ENCODE data around the gene RBM44. TPM values are rescaled to one million over a fixed set of nuclear protein-coding genes. Genes with fewer than 3 reads are reported as not detected.

Gene RBM44
- total and polyA plus RNA-seq, 2 experiments from 2014 or later, result 0.53 to 0.76 TPM

DNA sequence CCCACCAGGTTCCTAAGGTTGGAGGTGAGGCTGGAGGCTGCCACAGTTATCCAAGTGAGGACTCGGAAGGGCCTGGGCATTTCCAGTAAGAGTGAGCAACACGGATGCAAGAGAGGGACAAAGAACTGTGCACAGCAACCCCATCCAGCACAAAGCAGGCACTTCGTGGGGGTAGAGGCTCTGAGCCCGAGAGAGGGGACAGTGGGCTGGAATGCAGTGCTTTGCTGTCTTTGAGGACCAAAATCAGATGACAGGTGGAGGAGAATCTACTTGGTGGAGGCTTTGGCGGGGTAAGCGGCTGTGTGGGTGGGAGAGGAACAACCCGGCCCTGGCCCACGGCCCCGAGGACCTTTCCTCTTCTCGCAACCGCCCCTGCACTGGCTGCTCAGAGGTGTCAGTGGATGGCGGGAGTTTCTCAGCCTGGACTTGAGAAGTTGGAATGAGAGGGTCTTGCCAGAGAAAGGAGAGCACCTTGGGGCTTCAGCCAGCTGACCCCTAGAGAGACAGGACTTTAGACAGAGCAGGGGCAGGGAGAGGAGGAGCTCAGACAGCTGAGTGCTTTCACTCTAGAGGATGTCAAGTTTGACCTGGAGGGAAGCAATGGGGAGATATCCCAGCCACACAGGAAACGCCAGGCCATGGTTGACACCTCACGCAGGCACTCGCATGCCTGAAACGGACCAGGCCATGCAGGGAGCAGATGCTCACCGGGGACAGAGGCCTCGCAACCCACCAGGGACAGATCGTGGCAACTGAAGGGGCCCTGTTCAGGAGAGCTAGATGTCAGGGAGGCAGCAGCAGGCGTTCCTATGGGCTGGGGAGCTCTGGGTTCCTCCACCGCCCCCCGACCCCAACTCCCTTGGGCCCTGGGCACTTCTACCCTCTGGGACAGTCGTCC lies 72.4 kb downstream of the RBM44 start:
- no peaks in the 10 kb centered on the region for H3K9me3 ChIP-seq (ENCODE audit: low read depth)
- H3K36me3 ChIP-seq (replicated peaks; ENCODE audit: insufficient read depth, low read depth), result no peaks in the 10 kb centered on the region
- H3K79me2 ChIP-seq, result peaks cover 72% of the 10 kb centered on the region
- H3K9me2 ChIP-seq (replicated peaks; ENCODE audit: insufficient read depth), result no peaks in the 10 kb centered on the region
- no peaks in the 10 kb centered on the region for H3K27me3 ChIP-seq
- no peak overlapping the region for H2AFZ ChIP-seq
- WGBS (ENCODE audit: low lambda C conversion rate, missing lambda C conversion rate), result 90% methylated on average over 23 of the region's 23 CpGs
- H3K27ac ChIP-seq, result no peak overlapping the region
- no peak overlapping the region for H3K4me3 ChIP-seq
- H4K20me1 ChIP-seq (ENCODE audit: insufficient read depth, poor library complexity, severe bottlenecking), result peaks cover 14% of the 10 kb centered on the region
- DNase-seq (ENCODE audit: low spot score), result peak; percentile 2
- H3K4me2 ChIP-seq, result no peak overlapping the region
- H3K4me1 ChIP-seq (ENCODE audit: insufficient read depth), result peaks cover 10% of the 10 kb centered on the region
- TF ChIP-seq EZH2phosphoT487 (IDR thresholded peaks at IDR 0.05; ENCODE audit: low read depth, severe bottlenecking, unreplicated experiment) (no peak), EZH2 (IDR thresholded peaks at IDR 0.05; ENCODE audit: borderline replicate concordance) (no peak)
- TF ChIP-seq, protein P1, sequence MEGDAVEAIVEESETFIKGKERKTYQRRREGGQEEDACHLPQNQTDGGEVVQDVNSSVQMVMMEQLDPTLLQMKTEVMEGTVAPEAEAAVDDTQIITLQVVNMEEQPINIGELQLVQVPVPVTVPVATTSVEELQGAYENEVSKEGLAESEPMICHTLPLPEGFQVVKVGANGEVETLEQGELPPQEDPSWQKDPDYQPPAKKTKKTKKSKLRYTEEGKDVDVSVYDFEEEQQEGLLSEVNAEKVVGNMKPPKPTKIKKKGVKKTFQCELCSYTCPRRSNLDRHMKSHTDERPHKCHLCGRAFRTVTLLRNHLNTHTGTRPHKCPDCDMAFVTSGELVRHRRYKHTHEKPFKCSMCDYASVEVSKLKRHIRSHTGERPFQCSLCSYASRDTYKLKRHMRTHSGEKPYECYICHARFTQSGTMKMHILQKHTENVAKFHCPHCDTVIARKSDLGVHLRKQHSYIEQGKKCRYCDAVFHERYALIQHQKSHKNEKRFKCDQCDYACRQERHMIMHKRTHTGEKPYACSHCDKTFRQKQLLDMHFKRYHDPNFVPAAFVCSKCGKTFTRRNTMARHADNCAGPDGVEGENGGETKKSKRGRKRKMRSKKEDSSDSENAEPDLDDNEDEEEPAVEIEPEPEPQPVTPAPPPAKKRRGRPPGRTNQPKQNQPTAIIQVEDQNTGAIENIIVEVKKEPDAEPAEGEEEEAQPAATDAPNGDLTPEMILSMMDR (IDR thresholded peaks at IDR 0.05; ENCODE audit: poor library complexity), result no peak

DNA sequence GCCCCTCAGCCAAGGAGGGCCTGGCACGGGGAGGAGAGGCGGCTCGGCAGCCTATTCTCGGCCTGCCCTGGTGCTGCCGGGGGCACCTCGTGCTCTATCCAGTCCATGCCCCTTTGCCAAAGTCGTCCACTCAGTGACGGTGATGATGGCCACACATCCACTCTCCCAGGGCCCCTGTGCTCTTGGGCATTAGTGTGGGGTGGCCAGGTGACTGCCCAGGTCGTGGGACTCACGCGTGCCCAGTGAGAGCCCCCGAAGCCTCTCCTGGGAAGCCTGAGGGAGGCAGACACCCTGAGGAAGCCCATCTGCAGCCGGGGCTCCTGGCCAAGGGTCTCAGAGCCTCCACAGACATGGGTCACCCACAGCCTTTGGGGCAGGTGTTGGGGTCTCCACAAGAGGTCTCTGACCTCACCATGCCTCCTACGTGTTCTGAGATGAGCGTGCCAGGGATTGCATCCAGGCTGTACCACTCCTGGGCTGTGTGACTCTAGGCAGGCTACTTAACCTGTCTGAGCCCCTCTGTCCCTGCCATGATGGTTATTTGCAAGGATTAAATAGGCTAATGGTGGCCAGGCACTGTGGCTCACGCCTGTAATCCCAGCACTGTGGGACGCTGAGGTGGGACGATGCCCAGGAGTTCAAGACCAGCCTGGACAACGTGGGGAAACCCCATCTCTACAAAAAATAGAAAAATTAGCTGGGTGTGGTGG lies 73.8 kb downstream of the RBM44 start:
- no peak overlapping the region for H3K27ac ChIP-seq
- H3K36me3 ChIP-seq (replicated peaks; ENCODE audit: insufficient read depth, low read depth), result no peaks in the 10 kb centered on the region
- no peak overlapping the region for H3K4me3 ChIP-seq
- no peaks in the 10 kb centered on the region for H3K27me3 ChIP-seq
- H3K9me2 ChIP-seq (replicated peaks; ENCODE audit: insufficient read depth), result no peaks in the 10 kb centered on the region
- peaks cover 63% of the 10 kb centered on the region for H3K79me2 ChIP-seq
- H3K9me3 ChIP-seq (ENCODE audit: low read depth), result no peaks in the 10 kb centered on the region
- H3K4me2 ChIP-seq, result no peak overlapping the region
- no peak overlapping the region for H2AFZ ChIP-seq
- peaks cover 4% of the 10 kb centered on the region for H3K4me1 ChIP-seq (ENCODE audit: insufficient read depth)
- WGBS (ENCODE audit: low lambda C conversion rate, missing lambda C conversion rate), result 94% methylated on average over 19 of the region's 19 CpGs
- peaks cover 16% of the 10 kb centered on the region for H4K20me1 ChIP-seq (ENCODE audit: insufficient read depth, poor library complexity, severe bottlenecking)
- TF ChIP-seq, protein P1 (IDR thresholded peaks at IDR 0.05; ENCODE audit: poor library complexity), result no peak
- TF ChIP-seq EZH2 (IDR thresholded peaks at IDR 0.05; ENCODE audit: borderline replicate concordance) (no peak), EZH2phosphoT487 (IDR thresholded peaks at IDR 0.05; ENCODE audit: low read depth, severe bottlenecking, unreplicated experiment) (no peak)
- DNase-seq (ENCODE audit: low spot score), result peak; percentile 2

DNA sequence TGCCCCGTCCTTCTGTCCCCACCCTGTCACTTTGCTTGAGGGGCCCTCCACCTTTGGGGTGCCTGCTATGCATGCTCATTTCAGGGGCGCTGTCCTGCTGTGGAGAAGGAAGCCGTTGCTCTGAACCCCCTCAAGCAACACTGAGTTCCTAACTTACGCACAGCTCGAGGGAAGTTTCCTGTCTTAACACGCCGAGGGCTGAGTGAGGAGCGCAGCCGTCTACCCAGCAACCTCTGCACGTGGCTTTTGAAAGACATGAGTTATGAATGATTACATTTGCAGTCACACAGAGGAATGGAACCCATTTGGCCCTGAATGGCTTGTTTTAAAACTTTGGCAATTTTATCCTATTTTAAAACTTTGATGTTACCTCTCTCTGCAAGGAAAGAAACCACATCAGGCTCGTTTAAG lies 74.8 kb downstream of the RBM44 start:
- WGBS (ENCODE audit: low lambda C conversion rate, missing lambda C conversion rate), result 73% methylated on average over 11 of the region's 11 CpGs
- DNase-seq (ENCODE audit: low spot score), result peak; percentile 5
- Histone ChIP-seq H3K36me3 (replicated peaks; ENCODE audit: insufficient read depth, low read depth) (no peaks in the 10 kb centered on the region), H3K9me3 (ENCODE audit: low read depth) (no peaks in the 10 kb centered on the region), H3K4me2 (no peak overlapping the region), H3K27me3 (no peaks in the 10 kb centered on the region), H2AFZ (no peak overlapping the region), H4K20me1 (ENCODE audit: insufficient read depth, poor library complexity, severe bottlenecking) (peaks cover 16% of the 10 kb centered on the region), H3K9me2 (replicated peaks; ENCODE audit: insufficient read depth) (no peaks in the 10 kb centered on the region), H3K27ac (no peak overlapping the region), H3K4me1 (ENCODE audit: insufficient read depth) (peaks cover 4% of the 10 kb centered on the region), H3K4me3 (no peak overlapping the region), H3K79me2 (peaks cover 55% of the 10 kb centered on the region)
- no peak for TF ChIP-seq EZH2phosphoT487 (IDR thresholded peaks at IDR 0.05; ENCODE audit: low read depth, severe bottlenecking, unreplicated experiment)
- TF ChIP-seq, protein P1 (IDR thresholded peaks at IDR 0.05; ENCODE audit: poor library complexity), result no peak
- TF ChIP-seq EZH2 (IDR thresholded peaks at IDR 0.05; ENCODE audit: borderline replicate concordance), result no peak
